Measurements from ENCODE around the gene CROCC2.

- TF ChIP-seq XRCC5 (optimal IDR thresholded peaks at IDR 0.05; ENCODE audit: low read length) (no peak), MXI1 (IDR thresholded peaks at IDR 0.05; ENCODE audit: borderline replicate concordance, low read depth, low read length) (no peak), ZNF496 (CRISPR knock-in tag; IDR thresholded peaks at IDR 0.05; ENCODE audit: insufficient replicate concordance) (no peak), RFX3 (CRISPR knock-in tag; IDR thresholded peaks at IDR 0.05) (no peak), POLR2AphosphoS5 (IDR thresholded peaks at IDR 0.05; ENCODE audit: low read depth, low read length) (no peak), RAD21 (CRISPR knock-in tag; IDR thresholded peaks at IDR 0.05) (no peak), TCF12 (IDR thresholded peaks at IDR 0.05) (no peak), TCF12 (CRISPR knock-in tag; IDR thresholded peaks at IDR 0.05) (no peak), CBFB (CRISPR knock-in tag; IDR thresholded peaks at IDR 0.05) (no peak), ZNF879 (CRISPR knock-in tag; IDR thresholded peaks at IDR 0.05) (no peak), ZNF33A (CRISPR knock-in tag; IDR thresholded peaks at IDR 0.05; ENCODE audit: borderline replicate concordance) (no peak), CREB1 (IDR thresholded peaks at IDR 0.05) (no peak), CREB1 (CRISPR knock-in tag; IDR thresholded peaks at IDR 0.05) (no peak)
- TF ChIP-seq, protein P1, sequence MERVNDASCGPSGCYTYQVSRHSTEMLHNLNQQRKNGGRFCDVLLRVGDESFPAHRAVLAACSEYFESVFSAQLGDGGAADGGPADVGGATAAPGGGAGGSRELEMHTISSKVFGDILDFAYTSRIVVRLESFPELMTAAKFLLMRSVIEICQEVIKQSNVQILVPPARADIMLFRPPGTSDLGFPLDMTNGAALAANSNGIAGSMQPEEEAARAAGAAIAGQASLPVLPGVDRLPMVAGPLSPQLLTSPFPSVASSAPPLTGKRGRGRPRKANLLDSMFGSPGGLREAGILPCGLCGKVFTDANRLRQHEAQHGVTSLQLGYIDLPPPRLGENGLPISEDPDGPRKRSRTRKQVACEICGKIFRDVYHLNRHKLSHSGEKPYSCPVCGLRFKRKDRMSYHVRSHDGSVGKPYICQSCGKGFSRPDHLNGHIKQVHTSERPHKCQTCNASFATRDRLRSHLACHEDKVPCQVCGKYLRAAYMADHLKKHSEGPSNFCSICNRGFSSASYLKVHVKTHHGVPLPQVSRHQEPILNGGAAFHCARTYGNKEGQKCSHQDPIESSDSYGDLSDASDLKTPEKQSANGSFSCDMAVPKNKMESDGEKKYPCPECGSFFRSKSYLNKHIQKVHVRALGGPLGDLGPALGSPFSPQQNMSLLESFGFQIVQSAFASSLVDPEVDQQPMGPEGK (CRISPR knock-in tag; IDR thresholded peaks at IDR 0.05) = no peak
- TF ChIP-seq, protein P2, sequence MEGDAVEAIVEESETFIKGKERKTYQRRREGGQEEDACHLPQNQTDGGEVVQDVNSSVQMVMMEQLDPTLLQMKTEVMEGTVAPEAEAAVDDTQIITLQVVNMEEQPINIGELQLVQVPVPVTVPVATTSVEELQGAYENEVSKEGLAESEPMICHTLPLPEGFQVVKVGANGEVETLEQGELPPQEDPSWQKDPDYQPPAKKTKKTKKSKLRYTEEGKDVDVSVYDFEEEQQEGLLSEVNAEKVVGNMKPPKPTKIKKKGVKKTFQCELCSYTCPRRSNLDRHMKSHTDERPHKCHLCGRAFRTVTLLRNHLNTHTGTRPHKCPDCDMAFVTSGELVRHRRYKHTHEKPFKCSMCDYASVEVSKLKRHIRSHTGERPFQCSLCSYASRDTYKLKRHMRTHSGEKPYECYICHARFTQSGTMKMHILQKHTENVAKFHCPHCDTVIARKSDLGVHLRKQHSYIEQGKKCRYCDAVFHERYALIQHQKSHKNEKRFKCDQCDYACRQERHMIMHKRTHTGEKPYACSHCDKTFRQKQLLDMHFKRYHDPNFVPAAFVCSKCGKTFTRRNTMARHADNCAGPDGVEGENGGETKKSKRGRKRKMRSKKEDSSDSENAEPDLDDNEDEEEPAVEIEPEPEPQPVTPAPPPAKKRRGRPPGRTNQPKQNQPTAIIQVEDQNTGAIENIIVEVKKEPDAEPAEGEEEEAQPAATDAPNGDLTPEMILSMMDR (CRISPR knock-in tag; IDR thresholded peaks at IDR 0.05) = no peak
Observed at GRCh38 chr2:240993446-240994170, 87.5 kb downstream of the CROCC2 start.

All from HepG2 (cell line).